UCSD-AML1 (cell line): ENCODE measurements around the gene STAC.

Source experiments
- DNase-seq: peaks from one replicate; lab custom pipeline; 2025; ENCODE audit not compliant: unreplicated experiment; lab: John Stamatoyannopoulos, UW

Gene STAC

DNA sequence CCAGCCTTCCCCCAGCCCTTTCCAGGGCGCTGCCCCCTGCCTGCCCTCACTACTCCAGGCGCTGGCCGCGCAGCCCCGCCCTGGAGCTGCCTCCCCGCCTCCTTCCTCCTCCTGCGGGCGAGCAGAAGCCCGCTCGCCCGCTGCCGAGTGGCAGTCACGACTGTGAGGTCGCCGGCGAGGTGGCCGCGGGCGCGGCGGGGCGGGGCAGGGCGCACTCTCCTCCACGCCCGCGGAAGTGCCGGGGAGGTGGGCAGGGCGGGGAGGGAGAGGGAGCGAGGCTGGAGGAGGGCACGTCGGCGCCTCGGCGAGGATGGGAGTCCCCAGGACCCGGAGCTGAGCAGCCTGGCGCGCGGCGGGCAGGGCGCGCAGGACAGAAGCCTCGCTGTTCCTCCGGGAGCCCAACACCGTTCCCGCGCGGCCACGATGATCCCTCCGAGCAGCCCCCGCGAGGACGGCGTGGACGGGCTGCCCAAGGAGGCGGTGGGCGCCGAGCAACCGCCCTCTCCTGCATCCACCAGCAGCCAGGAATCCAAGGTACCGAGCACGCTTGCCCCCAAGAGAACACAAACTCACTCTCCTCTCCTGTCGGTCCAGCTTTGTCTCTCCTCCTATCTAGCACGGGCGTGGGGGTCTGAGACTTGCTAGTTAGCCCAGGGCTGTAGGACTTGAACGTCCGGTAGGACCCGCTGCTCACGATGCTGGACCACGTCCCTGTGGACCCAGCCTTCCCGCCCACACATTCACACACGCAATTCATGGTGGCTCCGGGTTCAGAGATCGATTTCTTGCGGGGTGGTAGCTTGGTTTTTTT lies at the start of gene STAC:
Gene STAC, plus strand, starts transcription at position 284 of the 811 bp plus-strand sequence. Its CDS starts 140 bp downstream, at position 424.
- DNase-seq, result no peak

DNA sequence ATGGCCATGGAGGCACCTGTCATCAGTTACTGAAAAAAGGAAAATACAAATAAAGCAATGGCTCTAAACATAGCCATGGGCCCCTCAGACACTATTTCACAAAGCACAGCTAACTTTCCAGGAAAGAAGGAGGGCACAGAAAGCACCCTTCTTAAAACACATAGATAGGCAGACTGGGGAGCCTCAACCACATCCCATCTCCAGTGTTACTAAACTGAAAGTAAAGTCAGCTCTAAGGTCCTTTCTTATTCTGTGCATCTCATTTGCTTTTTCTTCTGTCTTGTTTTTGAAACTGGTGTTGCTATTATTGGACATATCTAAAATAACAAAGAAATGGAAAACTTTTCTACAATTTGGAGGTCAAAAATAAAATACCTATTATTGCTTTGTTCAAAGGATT lies 48.2 kb upstream of the STAC start:
- no peak for DNase-seq

DNA sequence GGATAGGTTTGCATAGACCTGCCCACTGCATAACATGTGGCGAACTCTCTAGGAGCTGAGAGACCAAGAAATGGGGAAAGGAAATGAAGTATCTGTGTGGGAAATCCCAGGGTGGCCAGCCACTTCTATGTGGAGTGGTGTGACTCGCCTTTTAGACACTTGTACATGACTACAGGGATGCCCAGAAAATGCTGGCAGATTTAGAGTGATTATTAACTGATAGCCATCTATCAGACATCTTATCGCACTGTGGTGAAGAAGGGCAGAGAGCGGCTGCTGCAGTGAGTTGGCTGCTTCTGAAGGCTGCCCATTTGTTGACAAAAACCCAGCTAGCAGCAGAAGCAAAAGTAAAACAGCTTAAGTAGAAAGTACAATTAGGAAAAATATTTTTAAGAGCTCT lies 18.1 kb upstream of the STAC start:
- DNase-seq, result no peak

DNA sequence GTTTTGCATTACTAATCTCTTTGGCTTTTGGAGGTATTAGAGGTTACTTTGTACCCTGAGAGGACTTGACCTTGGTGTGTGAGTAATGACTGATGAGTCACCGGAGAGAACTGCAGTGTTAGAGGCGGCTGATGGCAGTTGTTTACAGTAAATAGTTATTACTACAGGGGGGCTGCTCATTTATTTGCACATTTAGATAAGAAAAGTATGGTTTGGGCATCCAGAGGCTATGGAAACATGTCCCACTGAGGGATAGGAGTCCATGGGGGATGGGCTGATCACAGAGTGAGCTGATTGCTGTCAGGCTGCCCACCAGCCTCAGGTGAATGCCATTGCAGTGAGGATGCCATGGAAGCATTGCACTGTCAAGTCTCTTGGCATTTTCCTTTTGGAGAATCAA lies 17.3 kb upstream of the STAC start:
- DNase-seq, result no peak

DNA sequence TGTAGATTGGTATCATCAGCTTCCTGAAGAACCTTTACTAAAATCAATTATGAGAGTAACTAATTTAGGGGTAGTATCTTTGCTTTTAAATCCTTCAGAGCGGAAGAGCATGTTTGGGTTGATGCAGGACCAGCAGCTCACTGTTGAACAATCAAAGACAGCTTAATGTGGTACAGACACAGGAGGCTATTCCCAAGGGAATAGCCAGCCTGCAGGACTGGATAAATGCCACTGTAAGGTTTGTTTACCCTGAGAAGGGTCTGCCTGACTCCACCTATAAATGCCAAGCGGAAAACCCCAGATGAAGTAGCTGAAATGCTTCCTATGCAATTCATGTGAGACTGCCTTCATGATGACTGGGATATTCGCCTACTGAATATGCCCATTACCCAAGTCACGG lies 16.0 kb upstream of the STAC start:
- DNase-seq, result no peak

GRCh38 chr3:36365829-36366228 lies 14.5 kb upstream of the STAC start:
- DNase-seq, result no peak

DNA sequence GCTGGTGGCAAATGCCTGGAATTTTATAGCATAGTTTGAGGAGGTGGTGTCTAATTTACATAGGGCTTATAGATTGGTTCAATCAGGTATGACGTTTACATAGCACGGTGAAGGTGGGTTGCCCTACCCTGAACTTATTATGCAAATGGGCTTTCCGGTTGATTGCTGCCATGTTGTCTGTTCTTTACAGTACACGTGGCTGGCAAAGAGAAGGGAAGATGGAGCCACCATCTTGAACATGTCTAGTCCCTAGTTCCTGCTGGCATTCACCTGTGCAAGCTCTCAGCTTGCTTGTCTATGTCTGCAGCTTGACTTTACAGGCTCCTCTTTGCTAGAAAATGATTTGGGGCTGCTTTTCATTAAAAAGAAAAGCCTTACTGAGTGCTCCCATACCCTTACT lies 14.0 kb upstream of the STAC start:
- DNase-seq, result no peak

DNA sequence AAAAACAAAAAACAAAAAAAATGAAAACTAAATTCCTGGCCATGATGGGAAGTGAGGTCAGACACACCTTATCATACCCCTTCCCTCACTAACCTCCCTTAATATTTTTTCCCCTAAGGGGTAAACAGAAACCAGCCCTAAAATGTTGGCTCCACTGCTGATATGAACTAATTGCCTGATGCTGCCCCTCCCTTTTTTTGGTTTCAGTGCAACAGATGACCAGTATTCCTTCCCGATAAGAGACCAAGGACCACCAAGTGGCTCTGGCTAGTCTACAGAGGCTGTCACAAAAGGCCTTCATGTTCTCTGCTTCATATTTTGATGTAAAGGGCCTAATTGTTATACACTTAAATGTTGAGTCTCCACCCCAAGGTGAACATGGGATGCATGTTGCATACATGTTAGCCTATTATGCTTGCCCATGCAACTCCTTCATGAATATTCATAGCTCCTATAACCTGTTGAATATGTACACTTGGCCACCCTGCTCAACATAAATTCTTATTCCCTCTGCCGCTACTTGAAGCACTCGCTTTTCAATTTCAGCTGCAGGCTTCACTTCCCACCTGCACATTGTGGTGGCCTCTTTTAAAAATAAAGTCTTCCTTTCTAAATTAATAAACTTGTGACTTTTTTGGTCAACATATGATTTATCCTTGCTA lies 12.3 kb upstream of the STAC start:
- DNase-seq, result no peak

DNA sequence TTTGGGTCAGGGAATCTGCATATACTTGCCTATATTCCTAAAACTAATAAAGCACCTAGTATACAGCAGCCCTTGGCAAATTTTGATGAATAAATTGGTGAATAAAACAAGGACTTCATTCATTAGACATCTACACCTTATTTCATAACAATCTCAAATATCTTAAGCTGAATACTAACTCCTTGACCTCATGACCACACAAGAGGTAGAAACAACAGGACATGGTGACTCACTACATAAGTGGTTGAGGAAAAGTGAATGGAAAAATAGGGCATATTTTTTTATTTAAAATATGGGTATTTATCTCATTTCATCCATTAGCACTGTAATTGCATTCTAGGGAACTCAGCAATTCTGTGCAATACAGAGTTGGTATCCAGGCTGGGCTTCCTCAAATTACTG lies 7.8 kb upstream of the STAC start:
- DNase-seq, result no peak

DNA sequence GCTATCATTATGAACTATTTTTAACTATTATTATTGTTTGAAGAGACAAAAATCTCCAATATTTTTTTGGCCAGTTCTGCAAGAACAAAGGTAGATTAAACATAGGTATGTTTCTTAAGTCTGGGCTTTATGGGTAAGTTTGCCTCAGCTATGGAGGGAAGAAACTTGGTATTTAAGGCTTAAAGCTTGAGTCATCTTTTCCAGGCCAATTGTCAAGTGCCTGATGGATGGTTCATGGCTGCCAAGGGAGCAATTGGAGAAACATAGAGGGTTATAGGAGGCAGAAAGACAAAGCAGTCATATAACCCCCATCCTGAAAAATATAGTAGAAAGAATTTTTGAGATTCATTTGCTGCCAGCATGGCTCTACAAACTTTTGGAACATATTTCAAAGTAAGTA lies 7.2 kb upstream of the STAC start:
- DNase-seq, result no peak

- no peak for DNase-seq
These were observed 6.6 kb upstream of the STAC start for GRCh38 chr3:36373666-36374065.

DNA sequence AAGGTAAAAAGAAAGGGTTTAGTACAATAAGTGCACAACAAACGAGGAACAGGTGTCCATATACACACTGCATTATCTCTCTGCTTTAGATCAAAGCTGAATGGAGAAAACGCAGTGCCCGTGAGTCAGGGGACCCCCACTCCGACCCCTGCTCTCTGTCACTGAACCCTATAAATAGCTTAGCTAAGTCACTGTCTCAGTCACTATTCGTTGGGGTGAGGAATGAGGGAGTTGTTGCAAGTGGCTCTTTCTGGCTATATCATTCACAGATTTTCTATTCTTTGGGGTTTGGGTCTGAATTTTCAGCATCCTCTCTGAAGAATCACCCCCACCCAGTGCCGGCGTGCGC lies 458 bp upstream of the STAC start:
- no peak for DNase-seq

DNA sequence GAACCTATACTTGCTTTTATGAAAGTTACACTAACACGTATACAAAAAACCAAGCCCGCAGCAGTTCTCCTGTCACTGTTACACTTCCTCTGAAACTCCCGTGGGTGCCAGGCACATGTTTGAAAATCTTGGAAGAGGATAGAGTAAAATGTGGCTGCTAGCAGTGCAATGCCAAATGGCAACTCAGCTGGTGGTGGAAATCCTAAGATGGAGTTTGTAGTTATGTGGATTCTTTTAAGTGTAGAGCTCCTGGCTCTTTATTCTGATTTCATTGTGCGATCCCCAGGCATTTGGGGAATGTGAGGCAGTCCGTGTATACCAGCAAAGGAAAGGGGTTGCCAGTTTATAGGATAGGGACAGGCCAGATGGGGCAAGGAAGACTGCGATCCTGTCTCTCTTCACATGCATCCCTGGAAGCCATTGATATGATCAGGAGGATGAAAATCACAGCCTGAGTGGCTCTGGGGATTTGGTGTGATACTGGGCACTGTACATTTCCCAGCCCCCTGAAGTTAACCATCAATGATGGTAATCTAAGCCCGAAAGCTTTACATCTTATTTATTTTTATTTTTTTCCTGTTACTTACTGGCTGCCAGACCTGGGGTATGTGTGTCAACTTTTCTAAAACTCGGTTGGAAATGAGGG lies 1.1 kb downstream of the STAC start:
- DNase-seq, result no peak

GRCh38 chr3:36393563-36393962 lies 13.3 kb downstream of the STAC start:
- DNase-seq, result no peak

DNA sequence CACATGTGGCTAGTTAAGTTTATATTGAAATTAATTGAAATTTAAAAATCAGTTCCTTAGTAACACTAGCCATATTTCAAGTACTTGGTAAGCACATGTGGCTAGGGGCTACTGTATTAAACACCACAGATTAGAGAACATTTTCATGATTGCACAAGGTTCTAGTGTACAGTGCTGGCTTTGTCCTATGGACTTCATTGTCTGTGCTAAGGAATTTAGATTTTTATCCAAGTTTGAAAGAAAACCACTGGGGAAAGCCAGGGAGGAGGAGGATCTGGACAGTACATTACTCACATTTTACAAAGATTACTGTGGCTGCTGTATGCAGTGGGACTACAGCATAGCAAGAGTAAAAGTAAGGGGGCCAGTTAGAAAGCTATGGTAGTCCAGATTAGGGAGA lies 13.9 kb downstream of the STAC start:
- no peak for DNase-seq

GRCh38 chr3:36397841-36398240 lies 17.5 kb downstream of the STAC start:
- DNase-seq, result no peak

GRCh38 chr3:36399933-36400332 lies 19.6 kb downstream of the STAC start:
- no peak for DNase-seq

- DNase-seq, result no peak
These were observed 20.8 kb downstream of the STAC start for GRCh38 chr3:36401056-36401455.

- no peak for DNase-seq
These were observed 23.4 kb downstream of the STAC start for GRCh38 chr3:36403661-36404060.

- DNase-seq, result no peak
These were observed 24.9 kb downstream of the STAC start for GRCh38 chr3:36405190-36405589.

DNA sequence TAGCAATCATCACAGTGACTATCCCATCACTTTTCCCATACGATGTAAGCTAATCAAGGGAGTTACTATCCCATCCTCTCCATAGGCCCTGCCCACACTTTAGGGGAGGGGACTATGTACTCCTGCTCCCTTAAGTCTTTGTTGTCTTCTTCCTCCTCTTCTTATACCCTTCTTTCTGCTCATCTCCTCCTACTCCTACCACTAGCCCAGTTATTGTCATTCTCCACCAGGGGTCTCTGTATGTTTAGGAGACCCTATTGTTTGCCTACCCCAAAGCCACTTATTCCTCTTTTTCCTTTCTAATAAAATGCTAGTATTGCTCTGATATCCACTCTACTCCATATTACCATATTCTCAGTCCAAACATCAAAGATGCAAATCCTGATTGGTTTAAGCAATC lies 27.8 kb downstream of the STAC start:
- no peak for DNase-seq

GRCh38 chr3:36409862-36410261 lies 29.6 kb downstream of the STAC start:
- no peak for DNase-seq
